ENCODE measurements around the gene SPSB2.

SPSB2 gene

DNA sequence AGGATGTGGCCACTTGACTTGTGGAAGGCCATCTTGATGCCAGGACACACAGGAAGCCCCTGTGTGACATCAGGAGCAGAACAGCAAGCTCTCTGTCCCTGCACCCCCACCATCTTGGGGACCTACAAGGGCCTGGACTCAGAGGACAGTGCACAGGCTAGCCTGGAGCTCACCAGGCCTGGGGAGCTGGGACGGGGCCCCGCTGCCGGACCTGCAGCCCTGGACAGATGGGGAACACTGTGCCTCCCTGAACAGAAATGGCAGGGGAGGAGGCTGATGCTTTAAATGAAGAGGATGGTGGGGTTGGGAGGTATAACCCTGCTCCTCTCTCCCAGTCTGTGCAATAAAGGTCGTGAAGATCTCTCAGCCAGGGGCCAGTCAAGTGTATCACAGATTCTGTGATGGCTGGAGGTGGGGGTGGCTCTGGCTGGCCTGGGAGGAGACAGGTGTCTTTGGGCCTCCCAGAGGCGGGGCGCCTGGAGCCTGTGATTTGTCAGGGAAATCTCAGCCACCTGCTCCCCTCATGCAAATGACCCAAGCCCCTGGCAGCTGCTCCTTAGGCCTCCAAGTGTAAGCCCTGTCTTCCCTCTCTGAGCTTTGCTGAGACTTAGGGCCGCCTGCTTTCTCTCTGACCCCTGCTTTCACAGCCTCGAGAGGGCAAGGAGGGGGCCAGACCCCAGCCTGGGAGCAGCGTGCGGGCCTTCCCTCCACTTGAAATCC lies 33.5 kb downstream of the SPSB2 start:
- H2AFZ ChIP-seq (ENCODE audit: low read length), result no peak overlapping the region
- H3K9ac ChIP-seq (ENCODE audit: low read depth, low read length, poor library complexity, severe bottlenecking), result no peak overlapping the region
- H3K36me3 ChIP-seq (ENCODE audit: insufficient read depth, low read length), result no peaks in the 10 kb centered on the region; the same call in 1 of the 2 replicates

DNA sequence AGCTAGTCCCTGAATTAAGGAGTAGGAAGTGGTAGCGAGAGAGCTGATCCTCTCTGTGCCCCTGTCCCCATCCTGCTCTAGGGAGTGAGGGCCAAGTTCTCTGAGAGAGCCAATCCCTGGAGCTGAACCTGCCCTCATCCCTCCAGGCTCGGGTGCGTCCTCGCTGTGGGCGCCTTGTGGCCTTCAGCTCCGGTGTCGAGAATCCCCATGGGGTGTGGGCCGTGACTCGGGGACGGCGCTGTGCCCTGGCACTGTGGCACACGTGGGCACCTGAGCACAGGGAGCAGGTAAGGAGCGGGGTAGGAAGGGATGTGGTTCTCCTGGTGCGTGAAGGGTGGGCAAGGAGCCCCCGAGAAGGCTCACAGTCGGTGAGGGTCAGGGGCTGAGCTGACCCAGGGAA lies 34.2 kb downstream of the SPSB2 start:
- Histone ChIP-seq H3K4me2 (ENCODE audit: low read depth, low read length, poor library complexity, severe bottlenecking) (no peak overlapping the region), H3K9ac (ENCODE audit: low read depth, low read length, poor library complexity, severe bottlenecking) (no peak overlapping the region), H3F3A (ENCODE audit: low read depth) (no peaks in the 10 kb centered on the region), H3K4me3 (ENCODE audit: low read length, poor library complexity, severe bottlenecking) (no peak overlapping the region), H2AFZ (ENCODE audit: low read length) (no peak overlapping the region), H3K9me3 (ENCODE audit: insufficient read depth, low read depth, low read length) (no peaks in the 10 kb centered on the region), H3K27me3 (ENCODE audit: insufficient read depth, low read length, poor library complexity, severe bottlenecking) (no peaks in the 10 kb centered on the region), H4K20me1 (ENCODE audit: insufficient read depth, low read length, poor library complexity, severe bottlenecking) (no peaks in the 10 kb centered on the region), H3K9me2 (replicated peaks; ENCODE audit: low read depth, low read length) (no peaks in the 10 kb centered on the region), H3K79me2 (ENCODE audit: insufficient read depth, low read length) (no peaks in the 10 kb centered on the region), H3K36me3 (ENCODE audit: insufficient read depth, low read length) (peaks cover 3% of the 10 kb centered on the region; the same call in 1 of the 2 replicates), H3K4me1 (ENCODE audit: insufficient read depth, low read length, poor library complexity, severe bottlenecking) (peaks cover 5% of the 10 kb centered on the region)
- no peak for TF ChIP-seq CTCF (conservative IDR thresholded peaks at IDR 0.05; ENCODE audit: low read length)
- no peak for TF ChIP-seq EZH2phosphoT487 (IDR thresholded peaks at IDR 0.05; ENCODE audit: borderline replicate concordance)

More for the DNA sequence above, 33.5 kb downstream of the SPSB2 start:
- H3K4me3 ChIP-seq (ENCODE audit: low read length, poor library complexity, severe bottlenecking), result no peak overlapping the region
- TF ChIP-seq EZH2phosphoT487 (IDR thresholded peaks at IDR 0.05; ENCODE audit: borderline replicate concordance) (no peak), CTCF (conservative IDR thresholded peaks at IDR 0.05; ENCODE audit: low read length) (no peak)
- no peaks in the 10 kb centered on the region for H3K9me2 ChIP-seq (replicated peaks; ENCODE audit: low read depth, low read length)
- no peak overlapping the region for H3K4me2 ChIP-seq (ENCODE audit: low read depth, low read length, poor library complexity, severe bottlenecking)
- H3K79me2 ChIP-seq (ENCODE audit: insufficient read depth, low read length), result no peaks in the 10 kb centered on the region
- no peaks in the 10 kb centered on the region for H3K9me3 ChIP-seq (ENCODE audit: insufficient read depth, low read depth, low read length)
- peaks cover 5% of the 10 kb centered on the region for H3K4me1 ChIP-seq (ENCODE audit: insufficient read depth, low read length, poor library complexity, severe bottlenecking)
- H3K27me3 ChIP-seq (ENCODE audit: insufficient read depth, low read length, poor library complexity, severe bottlenecking), result no peaks in the 10 kb centered on the region
- no peaks in the 10 kb centered on the region for H3F3A ChIP-seq (ENCODE audit: low read depth)
- H4K20me1 ChIP-seq (ENCODE audit: insufficient read depth, low read length, poor library complexity, severe bottlenecking), result no peaks in the 10 kb centered on the region

GRCh38 chr12:6837370-6838060 lies 35.6 kb downstream of the SPSB2 start:
- TF ChIP-seq CTCF (conservative IDR thresholded peaks at IDR 0.05; ENCODE audit: low read length) (no peak), EZH2phosphoT487 (IDR thresholded peaks at IDR 0.05; ENCODE audit: borderline replicate concordance) (no peak)
- H3K4me1 ChIP-seq (ENCODE audit: insufficient read depth, low read length, poor library complexity, severe bottlenecking), result no peaks in the 10 kb centered on the region
- H3K79me2 ChIP-seq (ENCODE audit: insufficient read depth, low read length), result no peaks in the 10 kb centered on the region
- H3K4me3 ChIP-seq (ENCODE audit: low read length, poor library complexity, severe bottlenecking), result no peak overlapping the region
- no peak overlapping the region for H3K9ac ChIP-seq (ENCODE audit: low read depth, low read length, poor library complexity, severe bottlenecking)
- H2AFZ ChIP-seq (ENCODE audit: low read length), result no peak overlapping the region
- H3K4me2 ChIP-seq (ENCODE audit: low read depth, low read length, poor library complexity, severe bottlenecking), result no peak overlapping the region
- no peaks in the 10 kb centered on the region for H4K20me1 ChIP-seq (ENCODE audit: insufficient read depth, low read length, poor library complexity, severe bottlenecking)
- no peaks in the 10 kb centered on the region for H3K9me2 ChIP-seq (replicated peaks; ENCODE audit: low read depth, low read length)
- H3K9me3 ChIP-seq (ENCODE audit: insufficient read depth, low read depth, low read length), result no peaks in the 10 kb centered on the region
- H3F3A ChIP-seq (ENCODE audit: low read depth), result no peaks in the 10 kb centered on the region
- H3K36me3 ChIP-seq (ENCODE audit: insufficient read depth, low read length), result peaks cover 11% of the 10 kb centered on the region; the same call in 1 of the 2 replicates
- no peaks in the 10 kb centered on the region for H3K27me3 ChIP-seq (ENCODE audit: insufficient read depth, low read length, poor library complexity, severe bottlenecking)
